Upper lobe of left lung (tissue), 6 donors: ENCODE measurements around the gene GP2. TPM values are rescaled to one million over a fixed set of nuclear protein-coding genes. Genes with fewer than 3 reads are reported as not detected.

ENCODE experiments used
- ATAC-seq, 2 donors: fragments of 200-7000 bp; cut with Tn5 transposase; one replicate each; pipeline ENCODE4 v1.9.1; 2022; ENCODE audit warnings: mild to moderate bottlenecking in 2 of 2, moderate library complexity in 2 of 2; ENCODE audit not compliant: low FRiP score in 2 of 2
- DNase-seq, 2 donors: peaks; one replicate each; pipeline ENCODE4 v3.0.0-alpha.2; 2019 to 2020
- H3K27ac ChIP-seq, 4 donors: fragments of 200-600 bp; sonication (generic); one replicate each; pipeline ENCODE4 v1.5.1; 2016 to 2019
- H3K27me3 ChIP-seq, 4 donors: fragments of 200-600 bp; sonication (generic); one replicate each; pipeline ENCODE4 v1.5.1; 2017 to 2019
- H3K36me3 ChIP-seq, 4 donors: fragments of 200-600 bp; sonication (generic); one replicate each; pipeline ENCODE4 v1.5.1; 2016 to 2019
- H3K4me1 ChIP-seq, 4 donors: fragments of 200-600 bp; sonication (generic); one replicate each; pipeline ENCODE4 v1.5.1; 2018 to 2019
- H3K4me3 ChIP-seq, 4 donors: fragments of 200-600 bp; sonication (generic); one replicate each; pipeline ENCODE4 v1.5.1; 2017 to 2019; ENCODE audit warnings: mild to moderate bottlenecking in 2 of 4, moderate library complexity in 1 of 4
- H3K9me3 ChIP-seq, 4 donors: fragments of 200-600 bp; sonication (generic); one replicate each; pipeline ENCODE4 v1.5.1; 2018 to 2019
- CTCF ChIP-seq, 6 experiments: fragments of 450-650 bp in 4 of 6; fragments of 200-600 bp in 2 of 6; sonication (generic) in 2 of 6; IDR thresholded peaks; one replicate each; pipeline ENCODE4 v1.5.1; 2016 to 2019; ENCODE audit warnings: antibody characterized with exemption in 6 of 6
- EP300 ChIP-seq, 4 donors: sonication (generic); formaldehyde crosslinking; IDR thresholded peaks; one replicate each; pipeline ENCODE4 v1.5.1; 2017; ENCODE audit warnings: antibody characterized with exemption in 4 of 4, control low read depth in 2 of 4
- POLR2A ChIP-seq, 4 donors: fragments of 450-650 bp; IDR thresholded peaks; one replicate each; pipeline ENCODE4 v1.5.1; 2016 to 2017; ENCODE audit warnings: antibody characterized with exemption in 4 of 4, mild to moderate bottlenecking in 2 of 4
- POLR2AphosphoS5 ChIP-seq, 2 donors: sonication (generic); formaldehyde crosslinking; IDR thresholded peaks; one replicate each; pipeline ENCODE4 v1.5.1; 2017; ENCODE audit warnings: antibody characterized with exemption in 2 of 2
- WGBS, 2 donors: methylation state at CpG; one replicate each; pipeline ENCODE4 v1.1.5; 2017 to 2018; 5-methylcytosine and 5-hydroxymethylcytosine counted together
- total RNA-seq, 6 donors: library from RNA; depleted of rRNA in 4 of 6; stranded (reverse); fragments of >200 nt in 4 of 6; gene quantifications; one replicate each; pipeline versions ENCODE4 v1.1.0 to v1.2.1, GENCODE V29; 2016 to 2021
- donor health status: DM: no; HTN: no; CAD: no; lungs with moderate emphysema.
- donor health status: DM: no; HTN: yes; CAD: no; lungs with severe emphysema.

The GP2 gene
- total RNA-seq, 6 donors from 2014 or later, result 0.39 to 15.4 (median 4.9) TPM; not detected in 2

GRCh38 chr16:20265019-20265418 lies 62.3 kb downstream of the GP2 start:
- Histone ChIP-seq H3K36me3 (no peaks in the 10 kb centered on the region), H3K4me1 (no peaks in the 10 kb centered on the region), H3K27me3 (no peaks in the 10 kb centered on the region), H3K4me3 (no peak overlapping the region), H3K9me3 (no peaks in the 10 kb centered on the region), H3K27ac (no peak overlapping the region)
- TF ChIP-seq POLR2A (IDR thresholded peaks at IDR 0.05) (no peak), CTCF (IDR thresholded peaks at IDR 0.05) (no peak)
- 86 to 87% methylated on average over 4 of the region's 4 CpGs for WGBS, 2 donors
- DNase-seq (no peak), ATAC-seq (no peak)

- no peak for ATAC-seq
- no peaks in the 10 kb centered on the region for H3K4me1 ChIP-seq
- TF ChIP-seq EP300 (IDR thresholded peaks at IDR 0.05) (no peak), CTCF (IDR thresholded peaks at IDR 0.05) (no peak), POLR2AphosphoS5 (IDR thresholded peaks at IDR 0.05) (no peak)
Observed at GRCh38 chr16:20263138-20263855, 64.0 kb downstream of the GP2 start.

GRCh38 chr16:20262248-20262647 lies 65.1 kb downstream of the GP2 start:
- ATAC-seq (no peak), DNase-seq (no peak)
- Histone ChIP-seq H3K9me3 (peaks cover 0 to 3% (median 0%) of the 10 kb centered on the region in 4 donors), H3K4me1 (no peaks in the 10 kb centered on the region), H3K27ac (no peak overlapping the region), H3K27me3 (no peaks in the 10 kb centered on the region), H3K4me3 (no peak overlapping the region), H3K36me3 (no peaks in the 10 kb centered on the region)
- WGBS, 2 donors, result 93 to 95% methylated on average over 9 of the region's 9 CpGs
- TF ChIP-seq CTCF (IDR thresholded peaks at IDR 0.05) (no peak), POLR2A (IDR thresholded peaks at IDR 0.05) (no peak), POLR2AphosphoS5 (IDR thresholded peaks at IDR 0.05) (no peak), EP300 (IDR thresholded peaks at IDR 0.05) (no peak)

More at GRCh38 chr16:20263138-20263855, 64.0 kb downstream of the GP2 start:
- H3K4me3 ChIP-seq, result no peak overlapping the region
- no peaks in the 10 kb centered on the region for H3K27me3 ChIP-seq
- DNase-seq, result no peak
- no peaks in the 10 kb centered on the region for H3K36me3 ChIP-seq
- H3K9me3 ChIP-seq, result peaks cover 0 to 3% (median 0%) of the 10 kb centered on the region in 4 donors
- WGBS, 2 donors, result 63 to 73% methylated on average over 12 of the region's 12 CpGs
- H3K27ac ChIP-seq, result no peak overlapping the region

GRCh38 chr16:20260215-20261009 lies 66.9 kb downstream of the GP2 start:
- WGBS, 2 donors, result 72 to 80% methylated on average over 10 to 11 of the region's 11 CpGs
- H3K36me3 ChIP-seq, result no peaks in the 10 kb centered on the region
- no peaks in the 10 kb centered on the region for H3K27me3 ChIP-seq
- no peak for TF ChIP-seq POLR2AphosphoS5 (IDR thresholded peaks at IDR 0.05)
- TF ChIP-seq POLR2A (IDR thresholded peaks at IDR 0.05), result no peak
- no peak for TF ChIP-seq EP300 (IDR thresholded peaks at IDR 0.05)
- no peak for TF ChIP-seq CTCF (IDR thresholded peaks at IDR 0.05)
- no peaks in the 10 kb centered on the region for H3K4me1 ChIP-seq
- no peak overlapping the region for H3K4me3 ChIP-seq
- H3K9me3 ChIP-seq, result peaks cover 0 to 3% (median 0%) of the 10 kb centered on the region in 4 donors
- H3K27ac ChIP-seq, result no peak overlapping the region
- no peak for ATAC-seq
- no peak for DNase-seq

Other genes starting within 250 kb of the GP2 start
- gene UMOD, start 25.2 kb upstream of the GP2 start, total RNA-seq, result not detected
- gene PDILT, start 77.2 kb upstream of the GP2 start, total RNA-seq, result not detected
- gene ACSM5, start 82.0 kb upstream of the GP2 start, total RNA-seq, result 10 to 100 TPM in 1 of 6 donors, 1 to 10 TPM in 4, under 1 TPM in 1; 0.89 to 11.5 (median 2.3) TPM
- under 1 TPM in 1 of 6 donors, not detected in 5; 0.34 TPM for gene ACSM2A, start 124.0 kb upstream of the GP2 start, total RNA-seq
- under 1 TPM in 3 of 6 donors, not detected in 3; 0.17 to 0.34 (median 0.20) TPM for gene ACSM2B, start 248.9 kb upstream of the GP2 start, total RNA-seq